GM19035 (cell line): ENCODE results near the gene ZNF546.
"Not testable (repeated sequence)": the region's sequence is repeated elsewhere in the genome, so short reads cannot be mapped to it uniquely, and the experiment has no call there.

Experiments used
- ATAC-seq: cut with Tn5 transposase; IDR thresholded peaks from one replicate; pipeline ENCODE4 v1.9.1; 2021; ENCODE audit not compliant: unreplicated experiment

The ZNF546 gene

GRCh38 chr19:39996811-39997637, at the start of gene ZNF546:
Gene ZNF546 (plus strand): TSS chr19:39997060. CDS start chr19:39998327, 1,267 bp downstream.
- ATAC-seq = peak; percentile 90

GRCh38 chr19:39949026-39949747, 47.7 kb upstream of the ZNF546 start:
- ATAC-seq = no peak

GRCh38 chr19:39951065-39951650, 45.7 kb upstream of the ZNF546 start:
- ATAC-seq = no peak

- no peak for ATAC-seq
Measured at GRCh38 chr19:39951686-39952085, 45.2 kb upstream of the ZNF546 start.

GRCh38 chr19:39953915-39954314, 42.9 kb upstream of the ZNF546 start:
- ATAC-seq = no peak

- not testable (repeated sequence) for ATAC-seq
Measured at GRCh38 chr19:39957886-39958285, 39.0 kb upstream of the ZNF546 start.

- not testable (repeated sequence) for ATAC-seq
Measured at GRCh38 chr19:39958942-39959341, 37.9 kb upstream of the ZNF546 start.

- ATAC-seq = not testable (repeated sequence)
Measured at GRCh38 chr19:39959407-39959806, 37.5 kb upstream of the ZNF546 start.

- no peak for ATAC-seq
Measured at GRCh38 chr19:39963898-39964297, 33.0 kb upstream of the ZNF546 start.

- no peak for ATAC-seq
Measured at GRCh38 chr19:39966617-39967016, 30.2 kb upstream of the ZNF546 start.

- ATAC-seq = no peak
Measured at GRCh38 chr19:39967561-39967960, 29.3 kb upstream of the ZNF546 start.

- no peak for ATAC-seq
Measured at GRCh38 chr19:39968789-39969188, 28.1 kb upstream of the ZNF546 start.

- no peak for ATAC-seq
Measured at GRCh38 chr19:39969266-39969665, 27.6 kb upstream of the ZNF546 start.

GRCh38 chr19:39969681-39970424, 27.0 kb upstream of the ZNF546 start:
- ATAC-seq = no peak

GRCh38 chr19:39970425-39970674, 26.5 kb upstream of the ZNF546 start:
- no peak for ATAC-seq

- peak; percentile 94 for ATAC-seq
Measured at GRCh38 chr19:39970675-39971379, 26.0 kb upstream of the ZNF546 start, which contains the start of gene PSMC4. Gene PSMC4 (plus strand): TSS chr19:39971165. CDS start chr19:39971203, 38 bp downstream.

GRCh38 chr19:39971380-39972035, 25.4 kb upstream of the ZNF546 start:
- no peak for ATAC-seq

GRCh38 chr19:39974377-39975155, 22.3 kb upstream of the ZNF546 start:
- no peak for ATAC-seq

GRCh38 chr19:39982883-39983282, 14.0 kb upstream of the ZNF546 start:
- ATAC-seq = no peak
